ENCODE results near the gene HS3ST6. TPM values are rescaled to one million over a fixed set of nuclear protein-coding genes. Genes with fewer than 3 reads are reported as not detected.
A peak's percentile ranks its signal among the peaks of the same experiment; 100 is the strongest.
"Not testable (repeated sequence)": the region's sequence is repeated elsewhere in the genome, so short reads cannot be mapped to it uniquely, and the experiment has no call there.

The HS3ST6 gene
- total RNA-seq, 1 experiment from 2014 or later, result not detected

- DNase-seq (ENCODE audit: low read depth), result no peak
Measured at GRCh38 chr16:1877804-1878203, 40.4 kb downstream of the HS3ST6 start.

GRCh38 chr16:1877089-1877488 lies 41.1 kb downstream of the HS3ST6 start:
- DNase-seq (ENCODE audit: low read depth), result no peak

GRCh38 chr16:1876468-1876867 lies 41.7 kb downstream of the HS3ST6 start:
- no peak for DNase-seq (ENCODE audit: low read depth)

- not testable (repeated sequence) for DNase-seq (ENCODE audit: low read depth)
Measured at GRCh38 chr16:1876066-1876465, 42.1 kb downstream of the HS3ST6 start.

DNA sequence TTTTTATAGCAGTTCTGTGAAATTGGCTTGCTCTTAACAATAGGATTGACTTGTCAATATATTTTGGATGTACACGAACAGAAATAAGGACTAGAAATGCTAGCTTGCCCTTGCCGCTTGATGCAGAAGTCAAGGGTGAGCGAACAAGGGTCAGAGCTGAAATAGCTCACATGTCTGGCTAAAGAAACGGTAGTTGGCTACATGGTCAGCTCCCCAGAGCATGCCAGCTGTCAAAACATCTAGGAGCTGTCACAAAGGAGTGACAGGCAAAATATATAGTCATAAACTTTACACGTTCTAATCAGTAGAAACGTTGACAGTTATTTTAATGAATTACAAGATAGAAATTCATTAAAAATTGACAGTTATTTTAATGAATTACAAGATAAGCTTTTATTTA lies 43.4 kb downstream of the HS3ST6 start:
- DNase-seq (ENCODE audit: low read depth), result no peak

DNA sequence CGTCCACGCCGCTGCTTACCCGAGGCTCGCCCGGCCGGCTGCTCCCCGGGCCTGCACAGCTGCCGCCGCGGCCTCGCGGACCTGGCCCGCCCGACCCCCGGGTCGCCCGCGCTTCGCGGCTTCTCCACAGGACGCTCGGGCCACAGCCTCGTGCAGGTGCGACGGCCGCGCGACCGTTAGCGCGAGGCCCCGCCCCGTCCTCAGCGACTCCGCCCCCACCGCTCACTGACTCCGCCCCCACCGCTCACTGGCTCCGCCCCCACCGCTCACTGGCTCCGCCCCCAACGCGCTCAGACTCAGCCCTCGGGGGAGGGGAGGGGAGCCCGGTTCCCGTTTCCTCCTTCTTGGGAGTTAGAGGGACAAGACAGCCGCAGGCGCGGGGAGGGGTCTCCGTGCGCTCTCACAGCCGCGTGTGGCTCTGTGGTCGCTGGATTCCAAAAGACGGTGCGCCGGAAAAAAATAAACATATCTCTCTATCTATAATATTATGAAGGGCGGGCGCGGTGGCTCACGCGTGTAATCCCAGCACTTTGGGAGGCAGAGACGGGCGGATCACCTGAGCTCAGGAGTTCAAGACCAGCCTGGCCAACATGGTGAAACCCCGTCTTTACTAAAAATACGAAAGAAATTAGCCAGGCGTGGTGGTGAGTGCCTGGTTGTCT lies 46.1 kb downstream of the HS3ST6 start, which contains the start of gene MEIOB:
MEIOB (minus strand) TSS at position 191 of the 662 bp plus-strand sequence. CDS start 3,989 bp downstream, outside the sequence.
- DNase-seq (ENCODE audit: low read depth), result peak; percentile 59

GRCh38 chr16:1870365-1871082 lies 47.7 kb downstream of the HS3ST6 start:
- DNase-seq (ENCODE audit: low read depth), result peak; percentile 76

- no peak for DNase-seq (ENCODE audit: low read depth)
Measured at GRCh38 chr16:1865902-1866690, 52.1 kb downstream of the HS3ST6 start.

DNA sequence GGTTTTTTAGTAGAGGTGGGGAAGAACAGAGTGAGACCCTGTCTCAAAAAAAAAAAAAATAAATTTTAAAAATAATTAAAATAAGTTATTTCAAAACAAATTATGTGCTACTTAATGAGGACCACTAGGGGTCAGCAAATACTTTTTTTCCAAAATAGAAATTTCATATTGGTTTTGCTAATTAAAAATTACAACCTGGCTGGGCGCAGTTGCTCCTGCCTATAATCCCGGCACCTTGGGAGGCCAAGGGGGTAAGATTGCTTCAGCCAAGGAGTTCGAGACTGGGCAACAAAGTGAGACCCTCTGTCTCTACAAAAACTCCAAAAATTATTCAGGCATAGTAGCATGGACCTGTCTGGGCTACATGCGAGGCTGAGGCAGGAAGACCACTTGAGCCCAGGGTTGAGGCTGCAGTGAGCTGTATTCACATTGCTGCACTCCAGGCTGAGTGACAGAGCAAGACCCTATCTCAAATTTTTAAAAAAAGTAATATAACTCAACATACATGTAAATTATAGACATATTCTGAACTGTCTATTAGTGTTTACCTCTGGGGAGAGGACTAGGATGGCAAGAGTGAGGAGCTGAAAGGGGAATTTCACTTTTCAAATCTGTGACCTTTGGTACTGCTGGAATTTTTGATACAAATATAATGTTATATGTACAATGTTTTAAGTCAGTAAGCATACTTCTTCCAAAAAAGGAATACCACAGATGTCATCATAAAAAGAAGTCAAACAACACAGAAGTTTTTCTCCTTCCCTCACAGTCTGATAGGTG lies 54.3 kb downstream of the HS3ST6 start:
- DNase-seq (ENCODE audit: low read depth), result no peak

GRCh38 chr16:1862394-1862793 lies 55.8 kb downstream of the HS3ST6 start:
- no peak for DNase-seq (ENCODE audit: low read depth)

DNA sequence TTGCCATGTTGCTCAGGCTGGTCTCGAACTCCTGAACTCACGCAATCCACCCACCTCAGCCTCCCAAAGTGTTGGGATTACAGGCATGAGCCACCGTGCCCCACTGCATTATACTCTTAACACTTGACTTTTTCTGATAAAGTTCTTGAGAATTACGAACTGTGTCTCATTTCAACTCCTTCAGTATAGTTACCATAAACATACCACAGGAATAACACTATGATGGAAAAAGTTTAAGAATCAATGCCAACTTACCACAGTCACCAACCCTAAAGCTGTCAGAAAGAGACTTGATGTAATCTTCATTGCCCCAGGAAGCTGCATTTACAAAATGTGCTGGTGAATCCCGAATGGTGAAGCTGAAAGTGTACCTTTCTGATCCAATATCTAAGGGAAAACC lies 56.5 kb downstream of the HS3ST6 start:
- DNase-seq (ENCODE audit: low read depth), result no peak

Other genes with a start within 250 kb of the HS3ST6 start
- 75.4 and 121 TPM in 2 replicates for gene JPT2, start 240.1 kb downstream of the HS3ST6 start, total RNA-seq (2014; rRNA removed; shearing (Covaris generic))
- 8.9 and 17.5 TPM in 2 replicates for gene MAPK8IP3, start 212.2 kb downstream of the HS3ST6 start, total RNA-seq (2014; rRNA removed; shearing (Covaris generic))
- gene NME3, start 146.9 kb downstream of the HS3ST6 start, total RNA-seq (2014; rRNA removed; shearing (Covaris generic)), result 16.5 and 28.0 TPM in 2 replicates
- gene EME2, start 145.6 kb downstream of the HS3ST6 start, total RNA-seq (2014; rRNA removed; shearing (Covaris generic)), result 8.6 and 10.1 TPM in 2 replicates
- gene MRPS34, start 145.3 kb downstream of the HS3ST6 start, total RNA-seq (2014; rRNA removed; shearing (Covaris generic)), result 153 and 201 TPM in 2 replicates
- gene SPSB3, start 135.8 kb downstream of the HS3ST6 start, total RNA-seq (2014; rRNA removed; shearing (Covaris generic)), result 20.2 and 21.7 TPM in 2 replicates
- gene NUBP2, start 135.5 kb downstream of the HS3ST6 start, total RNA-seq (2014; rRNA removed; shearing (Covaris generic)), result 75.7 and 97.2 TPM in 2 replicates
- gene IGFALS, start 124.7 kb downstream of the HS3ST6 start, total RNA-seq (2014; rRNA removed; shearing (Covaris generic)), result not detected in 2 replicates
- gene HAGH, start 91.6 kb downstream of the HS3ST6 start, total RNA-seq (2014; rRNA removed; shearing (Covaris generic)), result 23.5 and 28.2 TPM in 2 replicates
- 26.6 and 50.7 TPM in 2 replicates for gene FAHD1, start 91.2 kb downstream of the HS3ST6 start, total RNA-seq (2014; rRNA removed; shearing (Covaris generic))
- gene MEIOB, start 46.3 kb downstream of the HS3ST6 start, total RNA-seq (2014; rRNA removed; shearing (Covaris generic)), result not detected in 2 replicates
- gene MSRB1, start 24.8 kb upstream of the HS3ST6 start, total RNA-seq (2014; rRNA removed; shearing (Covaris generic)), result 36.6 and 49.1 TPM in 2 replicates
- not detected in 2 replicates for gene RPL3L, start 36.3 kb upstream of the HS3ST6 start, total RNA-seq (2014; rRNA removed; shearing (Covaris generic))
- gene NDUFB10, start 41.1 kb upstream of the HS3ST6 start, total RNA-seq (2014; rRNA removed; shearing (Covaris generic)), result 147 and 156 TPM in 2 replicates
- 1,645 and 2,369 TPM in 2 replicates for gene RPS2, start 46.4 kb upstream of the HS3ST6 start, total RNA-seq (2014; rRNA removed; shearing (Covaris generic))
- gene RNF151, start 48.4 kb upstream of the HS3ST6 start, total RNA-seq (2014; rRNA removed; shearing (Covaris generic)), result not detected in 2 replicates
- 49.5 and 49.6 TPM in 2 replicates for gene TBL3, start 53.6 kb upstream of the HS3ST6 start, total RNA-seq (2014; rRNA removed; shearing (Covaris generic))
- gene NOXO1, start 63.1 kb upstream of the HS3ST6 start, total RNA-seq (2014; rRNA removed; shearing (Covaris generic)), result not detected in 2 replicates
- gene GFER, start 65.8 kb upstream of the HS3ST6 start, total RNA-seq (2014; rRNA removed; shearing (Covaris generic)), result 22.7 and 29.7 TPM in 2 replicates
- gene SYNGR3, start 71.6 kb upstream of the HS3ST6 start, total RNA-seq (2014; rRNA removed; shearing (Covaris generic)), result 0.29 TPM in 1 of 2 replicates, not detected in the other
- gene ZNF598, start 91.4 kb upstream of the HS3ST6 start, total RNA-seq (2014; rRNA removed; shearing (Covaris generic)), result 19.8 and 21.6 TPM in 2 replicates
- gene NPW, start 101.4 kb upstream of the HS3ST6 start, total RNA-seq (2014; rRNA removed; shearing (Covaris generic)), result 0.46 and 1.5 TPM in 2 replicates
- 38.1 and 41.8 TPM in 2 replicates for gene NHERF2, start 108.5 kb upstream of the HS3ST6 start, total RNA-seq (2014; rRNA removed; shearing (Covaris generic))
- 29.3 and 39.4 TPM in 2 replicates for gene NTHL1, start 129.4 kb upstream of the HS3ST6 start, total RNA-seq (2014; rRNA removed; shearing (Covaris generic))
- 31.4 and 34.1 TPM in 2 replicates for gene TSC2, start 129.6 kb upstream of the HS3ST6 start, total RNA-seq (2014; rRNA removed; shearing (Covaris generic))
- gene PKD1, start 217.5 kb upstream of the HS3ST6 start, total RNA-seq (2014; rRNA removed; shearing (Covaris generic)), result 12.0 and 46.5 TPM in 2 replicates
- gene RAB26, start 230.2 kb upstream of the HS3ST6 start, total RNA-seq (2014; rRNA removed; shearing (Covaris generic)), result 0.11 and 0.21 TPM in 2 replicates
- gene TRAF7, start 237.4 kb upstream of the HS3ST6 start, total RNA-seq (2014; rRNA removed; shearing (Covaris generic)), result 43.4 and 45.5 TPM in 2 replicates

Measured in Daoy (cell line).